ENCODE results near the gene CTIF. TPM values are rescaled to one million over a fixed set of nuclear protein-coding genes. Genes with fewer than 3 reads are reported as not detected.

CTIF gene
- polyA plus RNA-seq, 1 donor = 15.0 TPM

GRCh38 chr18:48719388-48719787 is 180.6 kb downstream of the CTIF start:
- H3K27me3 ChIP-seq (ENCODE audit: control insufficient read depth, insufficient read depth, low read length) = no peaks in the 10 kb centered on the region
- no peak overlapping the region for H3K4me3 ChIP-seq (ENCODE audit: low read length)
- peaks cover 14% of the 10 kb centered on the region for H3K4me1 ChIP-seq (ENCODE audit: control insufficient read depth, insufficient read depth, low read length)
- H3K9me3 ChIP-seq (ENCODE audit: control insufficient read depth, low read depth, low read length) = no peaks in the 10 kb centered on the region
- DNase-seq = no peak
- H3K27ac ChIP-seq (ENCODE audit: low read length) = no peak overlapping the region
- peaks cover 3% of the 10 kb centered on the region for H3K36me3 ChIP-seq (ENCODE audit: control insufficient read depth, insufficient read depth, low read length)
- WGBS (ENCODE audit: insufficient coverage, low lambda C conversion rate) = 100% methylated on average over 1 of the region's 4 CpGs

- no peak for DNase-seq
- Histone ChIP-seq H3K4me1 (ENCODE audit: control insufficient read depth, insufficient read depth, low read length) (peaks cover 7% of the 10 kb centered on the region), H3K27ac (ENCODE audit: low read length) (no peak overlapping the region), H3K9me3 (ENCODE audit: control insufficient read depth, low read depth, low read length) (no peaks in the 10 kb centered on the region), H3K4me3 (ENCODE audit: low read length) (no peak overlapping the region), H3K36me3 (ENCODE audit: control insufficient read depth, insufficient read depth, low read length) (peaks cover 3% of the 10 kb centered on the region), H3K27me3 (ENCODE audit: control insufficient read depth, insufficient read depth, low read length) (no peaks in the 10 kb centered on the region)
- WGBS (ENCODE audit: insufficient coverage, low lambda C conversion rate) = 60% methylated on average over 1 of the region's 12 CpGs
Observed at GRCh38 chr18:48719974-48720654, 181.3 kb downstream of the CTIF start.

- no peak overlapping the region for H3K27ac ChIP-seq (ENCODE audit: low read length)
- DNase-seq = no peak
- H3K9me3 ChIP-seq (ENCODE audit: control insufficient read depth, low read depth, low read length) = no peaks in the 10 kb centered on the region
- H3K36me3 ChIP-seq (ENCODE audit: control insufficient read depth, insufficient read depth, low read length) = peaks cover 3% of the 10 kb centered on the region
- no CpG with 5 or more reads among the region's 6 CpGs for WGBS (ENCODE audit: insufficient coverage, low lambda C conversion rate)
- H3K27me3 ChIP-seq (ENCODE audit: control insufficient read depth, insufficient read depth, low read length) = no peaks in the 10 kb centered on the region
- H3K4me1 ChIP-seq (ENCODE audit: control insufficient read depth, insufficient read depth, low read length) = peaks cover 2% of the 10 kb centered on the region
- H3K4me3 ChIP-seq (ENCODE audit: low read length) = no peak overlapping the region
Observed at GRCh38 chr18:48720655-48721025, 181.8 kb downstream of the CTIF start.

- no peak for DNase-seq
- Histone ChIP-seq H3K9me3 (ENCODE audit: control insufficient read depth, low read depth, low read length) (no peaks in the 10 kb centered on the region), H3K4me3 (ENCODE audit: low read length) (no peak overlapping the region), H3K36me3 (ENCODE audit: control insufficient read depth, insufficient read depth, low read length) (peaks cover 3% of the 10 kb centered on the region), H3K4me1 (ENCODE audit: control insufficient read depth, insufficient read depth, low read length) (no peaks in the 10 kb centered on the region), H3K27me3 (ENCODE audit: control insufficient read depth, insufficient read depth, low read length) (no peaks in the 10 kb centered on the region), H3K27ac (ENCODE audit: low read length) (no peak overlapping the region)
- WGBS (ENCODE audit: insufficient coverage, low lambda C conversion rate) = no CpG with 5 or more reads among the region's 8 CpGs
Observed at GRCh38 chr18:48721312-48721711, 182.5 kb downstream of the CTIF start.

- H3K27me3 ChIP-seq (ENCODE audit: control insufficient read depth, insufficient read depth, low read length) = no peaks in the 10 kb centered on the region
- H3K4me1 ChIP-seq (ENCODE audit: control insufficient read depth, insufficient read depth, low read length) = no peaks in the 10 kb centered on the region
- no peak overlapping the region for H3K4me3 ChIP-seq (ENCODE audit: low read length)
- no CpG with 5 or more reads among the region's 5 CpGs for WGBS (ENCODE audit: insufficient coverage, low lambda C conversion rate)
- H3K9me3 ChIP-seq (ENCODE audit: control insufficient read depth, low read depth, low read length) = no peaks in the 10 kb centered on the region
- H3K36me3 ChIP-seq (ENCODE audit: control insufficient read depth, insufficient read depth, low read length) = peaks cover 3% of the 10 kb centered on the region
- DNase-seq = no peak
- H3K27ac ChIP-seq (ENCODE audit: low read length) = no peak overlapping the region
Observed at GRCh38 chr18:48723016-48723415, 184.2 kb downstream of the CTIF start.

- DNase-seq = no peak
- no peak overlapping the region for H3K4me3 ChIP-seq (ENCODE audit: low read length)
- no peaks in the 10 kb centered on the region for H3K9me3 ChIP-seq (ENCODE audit: control insufficient read depth, low read depth, low read length)
- no peaks in the 10 kb centered on the region for H3K36me3 ChIP-seq (ENCODE audit: control insufficient read depth, insufficient read depth, low read length)
- no CpG with 5 or more reads among the region's 2 CpGs for WGBS (ENCODE audit: insufficient coverage, low lambda C conversion rate)
- H3K27ac ChIP-seq (ENCODE audit: low read length) = no peak overlapping the region
- no peaks in the 10 kb centered on the region for H3K27me3 ChIP-seq (ENCODE audit: control insufficient read depth, insufficient read depth, low read length)
- no peaks in the 10 kb centered on the region for H3K4me1 ChIP-seq (ENCODE audit: control insufficient read depth, insufficient read depth, low read length)
Observed at GRCh38 chr18:48723837-48724236, 185.0 kb downstream of the CTIF start.

- WGBS (ENCODE audit: insufficient coverage, low lambda C conversion rate) = no CpG with 5 or more reads among the region's 4 CpGs
- DNase-seq = no peak
- Histone ChIP-seq H3K36me3 (ENCODE audit: control insufficient read depth, insufficient read depth, low read length) (no peaks in the 10 kb centered on the region), H3K4me1 (ENCODE audit: control insufficient read depth, insufficient read depth, low read length) (no peaks in the 10 kb centered on the region), H3K9me3 (ENCODE audit: control insufficient read depth, low read depth, low read length) (no peaks in the 10 kb centered on the region), H3K4me3 (ENCODE audit: low read length) (no peak overlapping the region), H3K27me3 (ENCODE audit: control insufficient read depth, insufficient read depth, low read length) (no peaks in the 10 kb centered on the region), H3K27ac (ENCODE audit: low read length) (no peak overlapping the region)
Observed at GRCh38 chr18:48724442-48724841, 185.6 kb downstream of the CTIF start.

GRCh38 chr18:48724939-48725338 is 186.1 kb downstream of the CTIF start:
- Histone ChIP-seq H3K36me3 (ENCODE audit: control insufficient read depth, insufficient read depth, low read length) (no peaks in the 10 kb centered on the region), H3K9me3 (ENCODE audit: control insufficient read depth, low read depth, low read length) (no peaks in the 10 kb centered on the region), H3K4me1 (ENCODE audit: control insufficient read depth, insufficient read depth, low read length) (no peaks in the 10 kb centered on the region), H3K27me3 (ENCODE audit: control insufficient read depth, insufficient read depth, low read length) (no peaks in the 10 kb centered on the region), H3K4me3 (ENCODE audit: low read length) (no peak overlapping the region), H3K27ac (ENCODE audit: low read length) (no peak overlapping the region)
- DNase-seq = no peak
- WGBS (ENCODE audit: insufficient coverage, low lambda C conversion rate) = no CpG with 5 or more reads among the region's 5 CpGs

GRCh38 chr18:48725562-48725961 is 186.7 kb downstream of the CTIF start:
- DNase-seq = no peak
- Histone ChIP-seq H3K27ac (ENCODE audit: low read length) (no peak overlapping the region), H3K9me3 (ENCODE audit: control insufficient read depth, low read depth, low read length) (no peaks in the 10 kb centered on the region), H3K27me3 (ENCODE audit: control insufficient read depth, insufficient read depth, low read length) (no peaks in the 10 kb centered on the region), H3K4me1 (ENCODE audit: control insufficient read depth, insufficient read depth, low read length) (no peaks in the 10 kb centered on the region), H3K4me3 (ENCODE audit: low read length) (no peak overlapping the region), H3K36me3 (ENCODE audit: control insufficient read depth, insufficient read depth, low read length) (no peaks in the 10 kb centered on the region)
- WGBS (ENCODE audit: insufficient coverage, low lambda C conversion rate) = 100% methylated on average over 1 of the region's 3 CpGs

- no peak for DNase-seq
- no peaks in the 10 kb centered on the region for H3K4me1 ChIP-seq (ENCODE audit: control insufficient read depth, insufficient read depth, low read length)
- H3K4me3 ChIP-seq (ENCODE audit: low read length) = no peak overlapping the region
- H3K27ac ChIP-seq (ENCODE audit: low read length) = no peak overlapping the region
- no peaks in the 10 kb centered on the region for H3K36me3 ChIP-seq (ENCODE audit: control insufficient read depth, insufficient read depth, low read length)
- 100% methylated on average over 2 of the region's 2 CpGs for WGBS (ENCODE audit: insufficient coverage, low lambda C conversion rate)
- no peaks in the 10 kb centered on the region for H3K9me3 ChIP-seq (ENCODE audit: control insufficient read depth, low read depth, low read length)
- H3K27me3 ChIP-seq (ENCODE audit: control insufficient read depth, insufficient read depth, low read length) = no peaks in the 10 kb centered on the region
Observed at GRCh38 chr18:48727681-48728080, 188.8 kb downstream of the CTIF start.

- WGBS (ENCODE audit: insufficient coverage, low lambda C conversion rate) = no CpG with 5 or more reads among the region's 6 CpGs
- Histone ChIP-seq H3K36me3 (ENCODE audit: control insufficient read depth, insufficient read depth, low read length) (no peaks in the 10 kb centered on the region), H3K27ac (ENCODE audit: low read length) (no peak overlapping the region), H3K27me3 (ENCODE audit: control insufficient read depth, insufficient read depth, low read length) (no peaks in the 10 kb centered on the region), H3K4me1 (ENCODE audit: control insufficient read depth, insufficient read depth, low read length) (no peaks in the 10 kb centered on the region), H3K9me3 (ENCODE audit: control insufficient read depth, low read depth, low read length) (no peaks in the 10 kb centered on the region), H3K4me3 (ENCODE audit: low read length) (no peak overlapping the region)
- DNase-seq = no peak
Observed at GRCh38 chr18:48728204-48728833, 189.5 kb downstream of the CTIF start.

Data from large intestine (tissue), 3 donors.